GM18909 (cell line): ENCODE results near the gene GAREM1.
"Not testable (repeated sequence)": the region's sequence is repeated elsewhere in the genome, so short reads cannot be mapped to it uniquely, and the experiment has no call there.

Source experiments
- ATAC-seq: cut with Tn5 transposase; IDR thresholded peaks from one replicate; pipeline ENCODE4 v1.9.1; 2021; ENCODE audit warnings: mild to moderate bottlenecking; ENCODE audit not compliant: unreplicated experiment, poor library complexity

The GAREM1 gene

GRCh38 chr18:32373505-32373904 is 97.2 kb downstream of the GAREM1 start:
- ATAC-seq: no peak

- ATAC-seq: no peak
These were observed 98.2 kb downstream of the GAREM1 start for GRCh38 chr18:32372381-32373061.

- ATAC-seq: no peak
These were observed 98.7 kb downstream of the GAREM1 start for GRCh38 chr18:32372047-32372380.

- ATAC-seq: no peak
These were observed 99.3 kb downstream of the GAREM1 start for GRCh38 chr18:32371384-32371783.

GRCh38 chr18:32368991-32369390 is 101.7 kb downstream of the GAREM1 start:
- ATAC-seq: no peak

- ATAC-seq: no peak
These were observed 102.5 kb downstream of the GAREM1 start for GRCh38 chr18:32368170-32368569.

- no peak for ATAC-seq
These were observed 103.8 kb downstream of the GAREM1 start for GRCh38 chr18:32366586-32367538.

- ATAC-seq: no peak
These were observed 108.2 kb downstream of the GAREM1 start for GRCh38 chr18:32362484-32362883.

GRCh38 chr18:32360682-32361345 is 109.9 kb downstream of the GAREM1 start:
- no peak for ATAC-seq

GRCh38 chr18:32358529-32358928 is 112.2 kb downstream of the GAREM1 start:
- ATAC-seq: no peak

GRCh38 chr18:32358075-32358474 is 112.6 kb downstream of the GAREM1 start:
- no peak for ATAC-seq

- ATAC-seq: no peak
These were observed 114.8 kb downstream of the GAREM1 start for GRCh38 chr18:32355896-32356295.

GRCh38 chr18:32354518-32354917 is 116.2 kb downstream of the GAREM1 start:
- ATAC-seq: no peak

- ATAC-seq: no peak
These were observed 117.4 kb downstream of the GAREM1 start for GRCh38 chr18:32353257-32353656.

GRCh38 chr18:32351032-32351431 is 119.7 kb downstream of the GAREM1 start:
- no peak for ATAC-seq

GRCh38 chr18:32349728-32350395 is 120.8 kb downstream of the GAREM1 start:
- ATAC-seq: no peak

GRCh38 chr18:32346671-32347070 is 124.0 kb downstream of the GAREM1 start:
- ATAC-seq: no peak

GRCh38 chr18:32343634-32344033 is 127.0 kb downstream of the GAREM1 start:
- ATAC-seq: no peak

- ATAC-seq: not testable (repeated sequence)
These were observed 129.6 kb downstream of the GAREM1 start for GRCh38 chr18:32341112-32341511.

- ATAC-seq: no peak
These were observed 131.6 kb downstream of the GAREM1 start for GRCh38 chr18:32339045-32339444.

GRCh38 chr18:32337821-32338220 is 132.9 kb downstream of the GAREM1 start:
- no peak for ATAC-seq
